Measurements from ENCODE around the gene GEMIN5.
A peak's percentile ranks its signal among the peaks of the same experiment; 100 is the strongest.

GEMIN5 gene

GRCh38 chr5:154895606-154896561 lies 42.1 kb downstream of the GEMIN5 start:
- DNase-seq (ENCODE audit: low read depth in 4 of 4, low spot score in 1 of 4), result no peak

- no peak for DNase-seq (ENCODE audit: low read depth in 4 of 4, low spot score in 1 of 4)
Observed at GRCh38 chr5:154893381-154893780, 44.6 kb downstream of the GEMIN5 start.

- DNase-seq (ENCODE audit: low read depth in 4 of 4, low spot score in 1 of 4), result no peak
Observed at GRCh38 chr5:154892369-154892771, 45.6 kb downstream of the GEMIN5 start.

- no peak for DNase-seq (ENCODE audit: low read depth in 4 of 4, low spot score in 1 of 4)
Observed at GRCh38 chr5:154885439-154885838, 52.6 kb downstream of the GEMIN5 start.

GRCh38 chr5:154884424-154884823 lies 53.6 kb downstream of the GEMIN5 start:
- no peak for DNase-seq (ENCODE audit: low read depth in 4 of 4, low spot score in 1 of 4)

GRCh38 chr5:154881986-154882385 lies 56.0 kb downstream of the GEMIN5 start:
- no peak for DNase-seq (ENCODE audit: low read depth in 4 of 4, low spot score in 1 of 4)

- no peak for DNase-seq (ENCODE audit: low read depth in 4 of 4, low spot score in 1 of 4)
Observed at GRCh38 chr5:154878642-154879335, 59.2 kb downstream of the GEMIN5 start.

- DNase-seq (ENCODE audit: low read depth in 4 of 4, low spot score in 1 of 4), result no peak
Observed at GRCh38 chr5:154873791-154874331, 64.2 kb downstream of the GEMIN5 start.

- DNase-seq (ENCODE audit: low read depth in 4 of 4, low spot score in 1 of 4), result no peak
Observed at GRCh38 chr5:154871734-154872133, 66.3 kb downstream of the GEMIN5 start.

- no peak for DNase-seq (ENCODE audit: low read depth in 4 of 4, low spot score in 1 of 4)
Observed at GRCh38 chr5:154868702-154869101, 69.3 kb downstream of the GEMIN5 start.

- no peak for DNase-seq (ENCODE audit: low read depth in 4 of 4, low spot score in 1 of 4)
Observed at GRCh38 chr5:154866841-154867240, 71.2 kb downstream of the GEMIN5 start.

- no peak for DNase-seq (ENCODE audit: low read depth in 4 of 4, low spot score in 1 of 4)
Observed at GRCh38 chr5:154865466-154866184, 72.4 kb downstream of the GEMIN5 start.

- no peak for DNase-seq (ENCODE audit: low read depth in 4 of 4, low spot score in 1 of 4)
Observed at GRCh38 chr5:154863291-154864080, 74.5 kb downstream of the GEMIN5 start.

- DNase-seq (ENCODE audit: low read depth in 4 of 4, low spot score in 1 of 4), result no peak
Observed at GRCh38 chr5:154862766-154863165, 75.2 kb downstream of the GEMIN5 start.

GRCh38 chr5:154861946-154862345 lies 76.1 kb downstream of the GEMIN5 start:
- no peak for DNase-seq (ENCODE audit: low read depth in 4 of 4, low spot score in 1 of 4)

- DNase-seq (ENCODE audit: low read depth in 4 of 4, low spot score in 1 of 4), result no peak
Observed at GRCh38 chr5:154860765-154861164, 77.2 kb downstream of the GEMIN5 start.

GRCh38 chr5:154860123-154860522 lies 77.9 kb downstream of the GEMIN5 start:
- DNase-seq (ENCODE audit: low read depth in 4 of 4, low spot score in 1 of 4), result peak in 1 of 4 experiments; percentile 4

GRCh38 chr5:154858972-154859871 lies 78.8 kb downstream of the GEMIN5 start:
- DNase-seq (ENCODE audit: low read depth in 4 of 4, low spot score in 1 of 4), result no peak

- peak; percentile 95 to 98 (median 96) for DNase-seq (ENCODE audit: low read depth in 4 of 4, low spot score in 1 of 4)
Observed at GRCh38 chr5:154858297-154858971, 79.6 kb downstream of the GEMIN5 start, which contains the start of gene CNOT8. CNOT8 (plus strand) TSS chr5:154858627; CDS start chr5:154863279, 4,652 bp downstream.
